GM18517 (cell line): ENCODE results near the gene GLCE.

Source experiments
- ATAC-seq: cut with Tn5 transposase; IDR thresholded peaks from one replicate; pipeline ENCODE4 v1.9.1; 2021; ENCODE audit warnings: mild to moderate bottlenecking, moderate library complexity; ENCODE audit not compliant: unreplicated experiment

The GLCE gene

DNA sequence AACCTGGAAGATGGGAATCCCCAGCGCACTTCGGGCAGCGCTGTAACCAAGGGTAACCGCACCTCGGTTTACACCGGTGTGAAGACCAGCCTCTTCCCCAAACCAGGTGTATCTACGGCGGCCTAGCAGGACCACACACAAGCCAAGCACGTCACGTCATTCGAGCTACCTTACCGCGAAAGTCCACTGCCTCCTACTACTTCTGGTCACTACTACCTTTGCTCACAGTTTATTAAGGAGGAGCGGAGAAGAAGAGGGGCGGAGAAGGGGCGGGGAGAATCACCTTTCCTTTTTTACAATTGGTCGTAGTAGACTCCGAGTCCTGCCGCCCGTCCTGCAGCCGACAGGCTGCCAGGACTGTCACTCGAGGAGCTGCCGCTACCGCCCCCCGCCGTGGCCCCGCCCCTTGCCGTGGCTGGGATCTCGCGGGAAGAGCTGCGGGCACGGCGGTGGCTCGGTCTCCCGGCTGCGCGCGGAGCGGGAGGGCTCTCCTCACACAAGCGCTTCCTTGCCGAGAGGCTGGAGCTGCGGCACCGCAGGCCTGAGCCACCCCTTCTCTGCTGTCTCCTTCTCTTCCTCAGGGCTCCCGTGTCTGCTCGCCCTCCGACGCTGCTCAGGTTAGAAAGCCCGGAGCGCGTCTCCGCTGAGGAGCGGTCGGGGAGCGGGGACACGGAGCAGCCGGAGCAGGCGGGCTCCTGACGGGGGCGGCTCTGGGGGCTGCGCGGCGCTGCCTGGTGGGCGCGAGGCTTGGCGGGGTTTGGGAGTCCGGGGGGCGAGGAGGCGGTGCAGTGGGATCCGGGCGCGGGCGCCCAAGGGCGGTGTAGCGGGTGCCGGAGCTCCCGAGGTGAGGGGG lies at the start of gene GLCE:
Gene GLCE, plus strand, starts transcription at position 495 of the 853 bp plus-strand sequence. CDS start 95,172 bp downstream, outside the sequence.
- ATAC-seq, result peak; percentile 80

DNA sequence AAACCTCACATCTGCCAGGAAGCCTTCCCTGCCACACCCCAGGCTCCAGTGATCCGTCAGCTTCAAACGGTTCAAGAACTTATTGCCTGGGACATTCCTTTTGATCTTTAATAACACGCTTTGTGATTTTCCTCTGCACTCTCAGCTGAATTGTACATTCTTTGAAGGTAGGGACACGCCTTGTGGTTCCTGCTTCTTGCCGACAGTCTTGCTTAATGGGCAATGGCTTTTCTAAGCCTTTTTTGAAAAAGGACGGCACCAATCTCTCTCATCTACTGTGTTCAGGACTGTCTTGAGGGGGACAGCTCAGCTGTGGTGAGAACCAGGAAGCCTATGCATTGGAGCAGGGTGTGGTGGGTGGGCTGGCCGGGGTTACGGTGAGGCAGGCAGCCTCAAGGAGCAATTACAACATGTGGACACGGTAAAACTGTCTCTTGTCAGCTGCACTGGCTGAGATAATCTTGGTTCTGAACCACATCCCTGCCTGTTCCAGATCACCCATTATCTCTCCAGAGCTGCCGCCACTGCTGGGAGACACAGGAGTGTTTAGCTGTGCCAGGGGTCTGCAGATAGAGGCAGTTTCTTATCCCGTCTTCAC lies 46.0 kb upstream of the GLCE start:
- no peak for ATAC-seq

DNA sequence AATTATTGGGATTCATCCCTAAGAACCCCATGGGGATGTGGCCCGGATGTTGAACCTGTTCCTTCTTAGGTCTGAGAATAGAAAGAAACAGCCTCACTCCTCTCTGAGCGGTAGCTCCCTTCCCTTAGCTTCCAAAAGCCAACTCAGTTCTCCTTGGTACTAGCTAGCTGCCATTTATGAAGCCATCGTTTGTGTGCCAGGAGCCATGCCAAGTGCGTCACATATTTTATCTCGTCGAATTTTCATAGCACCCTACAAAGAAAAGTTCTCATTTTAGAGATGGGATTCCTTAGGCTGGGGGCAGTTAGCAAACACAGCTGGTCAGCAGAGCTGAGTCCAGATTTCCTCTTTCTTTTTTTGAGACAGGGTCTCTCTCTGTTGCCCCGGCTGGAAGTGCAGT lies 45.4 kb upstream of the GLCE start:
- no peak for ATAC-seq

DNA sequence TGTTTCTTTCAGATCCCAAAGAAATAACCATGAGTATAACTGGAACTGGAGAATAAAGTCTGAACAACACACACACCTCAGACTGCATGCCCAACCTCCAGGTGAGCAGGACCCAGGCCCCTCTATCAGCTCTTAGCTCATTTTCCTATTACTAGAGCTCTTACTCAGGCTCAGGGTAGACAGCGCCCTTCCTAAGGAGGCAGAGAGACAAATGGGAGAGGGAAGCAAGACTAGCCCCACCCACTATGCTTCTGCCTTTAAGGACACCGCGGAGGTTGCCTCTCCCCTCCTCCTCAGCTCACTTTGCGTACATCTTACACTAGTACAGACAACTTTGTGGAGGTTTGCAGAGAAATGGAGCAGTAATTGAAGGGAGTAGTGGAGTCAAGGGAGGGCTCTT lies 44.0 kb upstream of the GLCE start:
- no peak for ATAC-seq

DNA sequence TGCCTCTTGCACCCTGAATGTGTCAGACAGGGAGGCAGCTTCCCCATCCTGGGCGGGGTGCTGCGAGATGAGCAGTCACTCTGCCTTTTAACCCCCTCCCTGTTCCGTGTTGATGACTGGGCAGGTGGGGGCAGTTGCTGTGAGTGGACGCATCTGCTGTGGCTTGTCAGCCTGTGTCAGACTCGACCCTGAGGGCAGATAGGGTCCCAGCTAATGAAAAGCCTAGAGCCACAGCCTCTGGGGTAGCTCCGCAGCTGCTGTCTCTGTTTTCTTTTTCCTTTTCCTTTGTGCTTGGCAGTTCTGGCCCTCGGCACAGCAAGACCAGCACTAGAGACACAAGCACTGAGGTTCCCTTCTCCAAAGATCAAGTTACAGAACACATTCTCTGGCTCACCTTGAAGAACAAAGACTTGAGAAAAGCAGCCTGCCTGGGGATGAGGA lies 43.0 kb upstream of the GLCE start:
- ATAC-seq, result no peak

DNA sequence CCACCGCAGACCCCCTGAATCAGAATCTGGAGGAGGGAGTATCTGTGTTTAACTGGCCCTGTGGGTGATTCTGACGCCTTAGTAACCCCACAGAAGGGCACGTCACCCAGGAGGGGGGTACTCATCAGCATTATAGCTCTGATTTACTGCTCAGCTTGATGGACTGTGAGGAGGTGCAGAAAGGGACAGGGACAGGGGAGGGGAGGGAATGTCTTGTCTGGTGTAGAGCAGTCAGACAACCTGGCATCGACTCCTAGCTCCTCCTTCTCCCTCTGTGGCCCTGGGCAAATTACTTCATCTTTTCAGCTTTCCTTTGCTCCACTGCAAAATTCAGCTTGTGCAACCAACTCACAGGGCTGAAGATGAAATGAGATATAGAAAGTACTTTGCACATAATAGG lies 42.3 kb upstream of the GLCE start:
- no peak for ATAC-seq

DNA sequence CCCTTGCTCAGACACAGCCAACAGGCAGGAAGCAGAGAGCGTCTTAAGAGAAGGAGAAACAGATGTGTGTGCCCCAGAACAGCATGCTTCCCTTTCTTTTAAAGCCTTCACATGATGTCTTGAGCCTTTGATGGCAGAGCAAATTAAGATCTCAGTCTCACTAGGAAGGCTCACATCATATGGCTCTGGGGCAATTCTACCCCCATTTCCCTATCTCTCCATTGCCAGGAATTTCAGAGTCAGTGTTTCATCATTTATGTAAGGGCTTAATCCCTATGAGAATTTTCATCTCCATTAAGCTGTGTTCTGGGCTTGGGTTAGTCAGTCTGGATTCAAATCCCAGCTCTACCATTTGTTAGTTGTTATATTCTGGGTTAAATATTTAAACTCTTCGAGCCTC lies 41.4 kb upstream of the GLCE start:
- ATAC-seq, result no peak

DNA sequence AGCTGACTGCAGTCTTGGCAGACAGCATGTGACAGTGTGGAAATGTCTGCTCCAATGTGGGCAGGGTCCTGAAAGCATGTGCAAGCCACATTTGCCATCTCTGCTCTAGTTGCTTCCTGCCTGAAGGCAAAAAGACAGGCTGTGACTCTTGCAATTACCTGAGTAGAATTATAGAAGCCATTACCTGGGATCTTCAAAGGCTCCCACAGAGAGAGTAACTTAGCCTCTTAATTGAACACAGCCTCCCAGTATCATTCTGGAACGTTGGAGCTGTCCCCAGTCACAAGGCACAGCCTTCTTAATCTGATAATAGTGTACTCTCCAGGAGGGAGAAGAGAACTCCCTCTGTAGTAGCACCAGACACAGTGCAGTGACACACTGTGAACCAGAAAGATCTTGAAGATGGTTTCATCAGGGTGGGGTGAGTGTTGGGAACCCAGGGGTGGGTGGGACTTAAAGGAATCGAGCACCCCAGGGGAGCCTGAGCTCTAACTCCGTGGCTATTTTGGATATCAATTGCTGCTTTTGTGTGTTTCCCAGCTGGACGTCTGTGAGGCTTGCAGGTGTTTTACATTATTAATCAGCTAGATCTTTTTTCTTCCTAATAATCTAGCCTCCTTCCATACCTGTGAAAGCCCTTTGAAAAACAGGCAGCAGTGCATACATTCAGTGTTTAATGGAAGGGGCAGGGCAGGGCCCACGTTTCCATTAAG lies 40.6 kb upstream of the GLCE start:
- ATAC-seq, result no peak

DNA sequence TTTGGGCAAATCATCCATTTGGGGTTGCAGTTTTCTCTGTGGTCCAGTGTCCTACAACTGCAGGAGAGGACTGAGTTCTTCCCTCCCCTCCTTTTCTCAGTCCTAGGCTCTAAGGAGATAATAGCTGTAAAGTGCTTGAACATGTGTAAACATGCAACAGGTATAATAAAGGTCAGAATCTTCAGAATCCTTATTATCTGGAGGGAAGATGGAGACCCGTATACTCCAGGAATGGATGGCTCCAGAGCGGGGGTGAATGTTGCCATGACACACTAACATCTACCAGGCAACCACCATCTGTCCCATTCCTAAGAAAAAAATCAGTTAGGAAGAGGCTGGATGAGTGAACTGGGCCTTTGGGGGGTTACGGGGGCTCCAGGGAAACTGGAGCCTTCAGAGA lies 39.7 kb upstream of the GLCE start:
- ATAC-seq, result no peak

DNA sequence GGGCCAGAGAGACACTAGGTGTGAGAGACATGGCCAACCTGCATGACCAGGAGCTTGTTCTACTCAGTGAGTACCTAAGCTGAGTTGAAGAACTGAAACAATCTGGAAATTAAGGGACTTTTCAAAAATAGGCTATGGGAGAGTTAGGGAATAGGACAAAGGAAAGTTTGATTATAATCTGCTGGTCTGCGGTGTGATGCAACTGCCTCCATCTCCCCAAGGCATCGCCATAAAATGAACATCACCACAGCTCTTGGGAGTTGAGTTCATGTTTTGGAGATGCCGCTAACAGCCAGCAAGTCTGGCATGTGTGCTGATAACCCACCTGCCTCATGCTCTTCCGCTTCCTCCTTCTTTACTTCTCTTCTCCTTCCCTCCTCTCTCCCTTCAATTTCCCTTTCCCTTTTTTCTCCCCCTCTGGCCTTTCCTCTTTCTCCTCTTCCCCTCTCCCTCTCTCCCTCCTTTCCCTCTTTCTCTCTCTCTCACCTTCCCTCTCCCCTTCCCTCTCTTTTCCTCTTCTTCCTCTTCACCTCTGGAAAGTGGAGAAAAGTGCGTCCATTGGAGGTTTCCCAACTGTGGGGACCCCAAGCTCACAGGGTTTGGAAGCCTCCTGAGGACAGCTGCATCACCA lies 39.1 kb upstream of the GLCE start:
- no peak for ATAC-seq

DNA sequence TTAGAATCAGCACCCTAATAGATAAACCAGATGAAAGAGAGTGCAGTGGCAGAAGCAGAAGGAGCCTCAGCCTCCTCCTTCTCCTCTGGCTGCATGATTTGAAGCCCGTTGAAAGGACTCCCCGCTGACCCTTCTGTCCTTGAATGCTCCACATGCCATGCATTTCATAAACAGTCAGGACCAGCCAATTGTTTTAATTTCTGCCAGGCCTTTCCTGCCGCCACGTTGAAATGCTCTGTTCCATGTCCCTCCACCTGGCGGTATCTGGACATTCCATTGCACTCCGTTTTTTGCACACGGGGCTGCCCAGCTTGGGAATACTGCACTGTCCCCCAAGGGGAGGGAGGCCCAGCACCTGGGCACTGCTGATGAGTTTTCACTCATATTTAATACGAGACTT lies 35.2 kb upstream of the GLCE start:
- no peak for ATAC-seq

DNA sequence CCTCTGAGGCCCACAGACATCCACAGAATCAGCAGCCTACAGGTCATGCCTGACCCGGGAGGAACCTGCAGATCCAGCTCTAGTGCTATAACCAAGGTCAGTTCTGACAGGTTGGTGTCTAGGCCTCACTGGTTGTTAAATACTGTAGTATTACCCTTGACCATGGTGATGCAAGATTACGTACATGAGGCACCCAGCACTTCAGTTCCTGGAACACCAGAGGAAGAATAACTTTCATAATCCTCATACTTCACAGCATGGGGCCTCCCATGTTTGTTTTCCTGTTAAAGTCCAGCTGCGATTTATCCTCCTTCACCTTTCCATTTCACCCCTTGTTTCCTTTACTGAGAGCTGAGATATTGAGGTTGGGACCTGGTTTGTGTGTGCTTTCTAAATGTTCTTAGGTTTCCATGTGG lies 34.4 kb upstream of the GLCE start:
- ATAC-seq, result no peak

DNA sequence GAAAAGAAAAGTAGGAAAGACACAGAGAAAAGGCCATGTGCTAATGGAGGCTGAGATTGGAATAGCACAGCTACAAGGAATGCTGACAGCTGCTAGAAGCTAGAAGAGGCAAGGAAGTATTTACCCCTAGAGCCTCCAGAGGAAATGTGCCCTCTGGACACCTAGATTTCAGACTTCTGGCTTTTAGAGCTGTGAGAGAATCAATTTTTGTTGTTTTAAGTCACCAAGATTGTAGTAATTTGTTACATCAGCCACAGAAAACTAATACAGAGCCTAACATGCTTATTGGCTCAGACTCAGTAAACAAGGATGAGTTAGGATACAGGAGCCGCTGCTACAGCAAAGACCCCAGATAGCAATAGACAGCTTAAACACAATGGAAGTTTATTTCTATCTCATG lies 33.1 kb upstream of the GLCE start:
- ATAC-seq, result no peak

DNA sequence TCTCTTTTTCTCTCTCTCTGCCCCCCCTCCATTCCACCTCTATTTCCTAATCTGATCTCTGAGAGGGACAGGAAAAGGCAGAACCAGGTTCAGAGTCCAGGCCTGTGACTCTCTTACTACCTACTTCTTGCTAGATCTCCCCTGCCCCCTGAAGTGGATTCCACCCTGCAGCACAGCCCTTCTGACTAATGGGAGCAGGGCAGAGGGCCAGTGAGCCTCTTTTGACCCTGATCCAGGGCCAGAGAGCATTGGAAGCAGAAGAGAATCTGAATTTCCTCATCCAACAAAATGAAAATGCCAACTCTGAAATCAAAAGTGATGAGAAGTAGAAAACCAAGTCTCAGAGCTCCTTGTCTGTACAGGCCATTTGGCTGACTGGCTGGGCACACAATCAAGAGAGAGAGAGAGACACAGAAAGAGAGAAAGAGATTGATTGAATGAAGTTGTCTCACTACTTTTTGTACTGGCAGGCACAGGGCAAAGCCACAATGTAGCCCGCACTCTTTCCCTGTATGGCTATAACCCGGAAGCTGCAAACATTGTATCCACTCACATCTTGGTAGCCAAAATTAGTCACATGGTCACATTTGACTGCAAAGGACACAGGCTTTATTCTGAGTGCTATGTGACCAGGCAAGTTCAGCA lies 31.6 kb upstream of the GLCE start:
- no peak for ATAC-seq

DNA sequence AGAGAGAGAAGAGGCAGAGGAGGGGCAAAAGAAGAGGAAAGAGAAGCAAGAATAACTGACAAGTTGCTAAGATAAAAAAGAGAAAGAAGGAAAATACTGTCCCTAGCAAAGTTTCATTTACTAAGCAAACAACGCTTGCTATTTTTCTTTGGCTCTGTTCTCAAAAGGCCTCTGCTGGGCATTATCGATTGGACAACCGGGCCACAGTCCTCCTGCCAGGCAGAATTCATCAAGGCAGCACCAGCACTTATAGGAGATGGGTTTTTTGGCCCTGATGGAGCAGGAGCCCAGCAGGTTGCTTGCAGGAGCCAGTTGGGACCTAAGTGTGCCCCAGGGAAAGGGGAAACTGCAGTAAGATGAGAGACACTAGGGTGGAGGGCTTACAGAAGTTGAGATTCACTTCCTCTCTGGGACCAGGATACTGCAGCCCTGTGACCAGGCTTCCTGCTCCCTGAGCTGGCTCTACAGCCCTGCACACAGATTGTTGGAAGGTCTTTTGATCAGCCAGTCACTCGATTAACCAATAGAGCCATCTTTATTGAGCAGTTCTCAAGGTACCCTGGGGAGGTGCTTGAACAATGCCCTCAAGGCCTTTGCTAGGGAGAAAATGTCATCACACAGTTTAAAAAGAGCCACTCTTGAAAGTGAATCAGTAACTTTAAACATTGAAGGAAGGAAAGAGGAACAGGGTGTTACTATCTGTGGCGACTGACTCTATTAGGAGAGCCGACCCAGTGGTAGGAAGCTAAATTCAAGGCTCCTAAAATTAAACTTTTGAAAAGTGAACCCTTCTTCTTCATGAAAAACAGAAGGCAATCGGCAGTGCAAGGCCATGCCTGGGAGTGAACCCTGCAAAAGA lies 28.8 kb upstream of the GLCE start:
- ATAC-seq, result no peak

DNA sequence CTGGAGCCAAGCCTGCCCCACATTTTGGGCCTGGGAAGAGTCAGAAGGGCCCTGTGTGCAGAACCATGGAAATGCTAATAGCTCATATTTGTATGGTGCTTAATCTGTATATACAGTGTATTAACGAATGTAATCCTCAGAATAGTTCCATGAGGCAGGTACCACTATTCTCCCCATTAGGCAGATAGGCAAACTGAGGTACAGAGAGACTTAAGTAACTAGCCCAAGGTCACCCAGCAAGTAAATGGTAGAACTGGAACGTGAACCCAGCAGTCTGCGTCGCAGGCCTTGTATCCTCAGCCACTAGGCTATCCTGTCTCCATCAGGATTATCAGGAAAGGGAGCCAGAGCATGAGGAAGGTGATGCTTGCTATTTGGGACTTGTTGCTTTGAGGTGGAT lies 28.0 kb upstream of the GLCE start:
- no peak for ATAC-seq

DNA sequence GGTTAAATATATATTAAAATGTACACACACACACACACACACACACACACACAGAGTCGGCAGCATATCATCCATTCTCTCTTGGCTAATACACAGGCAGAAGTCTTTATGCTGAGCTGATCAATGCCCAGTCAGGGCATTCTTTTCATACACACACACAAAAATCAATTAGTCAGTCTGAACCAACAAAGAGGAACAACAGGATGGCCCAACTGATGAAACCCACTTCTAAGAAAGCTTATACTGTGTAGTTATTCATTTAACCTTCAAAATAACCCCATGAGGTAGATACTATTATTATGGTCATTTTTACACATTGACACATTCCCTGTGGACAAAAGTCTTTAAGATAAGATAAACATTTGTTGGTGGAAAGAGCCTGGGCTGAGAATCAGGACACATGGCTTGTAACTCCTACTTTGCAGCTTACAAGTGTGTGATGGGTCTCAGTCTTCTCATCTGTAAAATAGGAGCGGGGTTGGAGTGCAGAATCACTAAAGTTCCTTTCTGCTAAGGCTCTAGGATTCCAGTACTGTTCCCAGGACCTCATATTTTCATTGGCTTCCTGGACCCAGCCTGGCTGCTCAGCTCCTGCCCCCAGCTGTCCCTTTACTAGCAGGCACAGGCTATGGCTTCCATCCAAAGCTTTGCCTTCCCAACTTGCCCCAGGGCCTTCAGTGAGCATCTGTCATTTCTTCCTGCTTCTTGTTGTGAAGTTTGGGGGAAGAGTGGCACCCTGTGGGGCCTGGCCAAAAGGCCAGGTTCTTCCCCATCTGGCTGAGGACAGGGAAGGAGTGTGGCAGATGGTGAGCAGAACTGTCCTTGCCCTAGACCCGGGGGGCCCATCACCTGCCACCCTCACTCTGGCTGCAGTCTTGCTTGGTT lies 27.2 kb upstream of the GLCE start:
- ATAC-seq, result no peak

DNA sequence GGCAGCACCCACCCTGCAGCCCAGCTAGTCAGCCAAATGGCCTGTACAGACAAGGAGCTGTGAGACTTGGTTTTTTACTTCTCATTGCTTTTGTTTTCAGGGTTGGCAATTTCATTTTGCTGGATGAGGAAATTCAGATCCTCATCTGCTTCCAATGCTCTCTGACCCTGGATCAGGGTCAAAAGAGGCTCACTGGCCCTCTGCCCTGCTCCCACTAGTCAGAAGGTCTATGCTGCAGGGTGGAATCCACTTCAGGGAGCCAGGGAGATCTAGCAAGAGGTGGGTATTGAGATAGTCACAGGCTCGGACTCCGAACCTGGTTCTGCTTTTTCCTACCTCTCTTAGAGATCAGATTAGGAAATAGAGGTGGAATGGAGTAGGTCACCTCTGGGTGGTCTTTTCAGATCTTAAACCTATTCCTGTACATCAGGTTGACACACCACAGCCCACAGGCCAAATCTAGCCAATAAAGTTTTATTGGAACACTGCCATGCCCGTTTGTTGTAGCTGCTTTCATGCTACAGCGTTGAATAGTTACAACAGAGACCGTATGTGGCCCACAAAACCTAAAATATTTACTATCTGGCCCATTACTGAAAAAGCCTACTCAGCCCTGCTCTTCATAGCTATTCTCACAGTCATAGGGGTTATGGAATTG lies 26.4 kb upstream of the GLCE start:
- ATAC-seq, result no peak

DNA sequence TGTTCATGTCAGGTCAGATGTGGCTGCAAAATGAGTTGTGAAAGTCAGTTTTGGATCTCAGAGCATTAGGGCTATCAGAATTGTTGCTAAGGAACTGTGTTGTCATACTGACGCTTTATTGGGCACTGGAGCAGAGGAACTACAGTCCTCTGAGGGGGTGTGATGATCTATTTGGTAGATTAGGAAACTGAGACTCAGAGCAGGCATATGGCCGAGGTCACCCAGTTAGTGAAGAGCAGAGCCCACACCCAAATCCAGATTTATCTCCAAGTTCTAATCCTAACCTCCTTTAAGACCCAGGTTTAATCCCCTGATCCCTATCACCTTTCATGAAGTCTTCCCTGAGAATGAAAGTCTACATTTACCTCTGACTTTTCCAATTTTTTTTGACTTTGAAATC lies 25.6 kb upstream of the GLCE start:
- ATAC-seq, result no peak
